NT2/D1 (cell line): Measurements from ENCODE around the gene C11orf24.
"Not testable (repeated sequence)": the region's sequence is repeated elsewhere in the genome, so short reads cannot be mapped to it uniquely, and the experiment has no call there.

Experiments
- DNase-seq: peaks from one replicate; pipeline ENCODE4 v3.0.0-alpha.2; 2011; ENCODE audit warnings: low read depth, low spot score
- H3K27me3 ChIP-seq: 2 replicates; pipeline ENCODE4 v1.6.0; 2011; ENCODE audit warnings: mild to moderate bottlenecking; ENCODE audit not compliant: insufficient read length, insufficient read depth
- H3K36me3 ChIP-seq: 2 replicates; pipeline ENCODE4 v1.6.1; 2011; ENCODE audit warnings: mild to moderate bottlenecking, low read length, mixed read lengths; ENCODE audit not compliant: insufficient read depth, insufficient read length
- H3K4me1 ChIP-seq: 2 replicates; pipeline ENCODE4 v1.5.1; 2011; ENCODE audit not compliant: insufficient read depth, insufficient read length
- H3K4me3 ChIP-seq: 2 replicates; pipeline ENCODE4 v1.5.1; 2011; ENCODE audit warnings: low read depth; ENCODE audit not compliant: insufficient read length
- H3K9ac ChIP-seq: 2 replicates; pipeline ENCODE4 v1.6.0; 2011; ENCODE audit warnings: low read depth; ENCODE audit not compliant: insufficient read length
- H3K9me3 ChIP-seq: 2 replicates; pipeline ENCODE4 v1.5.1; 2011; ENCODE audit warnings: mild to moderate bottlenecking, low read length; ENCODE audit not compliant: insufficient read depth
- SUZ12 ChIP-seq: IDR thresholded peaks from 2 replicates; pipeline ENCODE4 v1.6.1; 2011; ENCODE audit not compliant: insufficient read length, insufficient read depth; ENCODE audit errors: extremely low read depth
- YY1 ChIP-seq: IDR thresholded peaks from 2 replicates; pipeline ENCODE4 v1.6.1; 2011; ENCODE audit not compliant: insufficient read length, insufficient read depth
- ZNF274 ChIP-seq: IDR thresholded peaks from 2 replicates; pipeline ENCODE4 v1.6.1; 2011; ENCODE audit warnings: mild to moderate bottlenecking, low read depth, low read length

C11orf24 gene

GRCh38 chr11:68289456-68289855, 17.7 kb upstream of the C11orf24 start:
- Histone ChIP-seq H3K36me3 (no peaks in the 10 kb centered on the region), H3K27me3 (no peaks in the 10 kb centered on the region), H3K9ac (no peak overlapping the region), H3K9me3 (peaks cover 6% of the 10 kb centered on the region; the same call in 1 of the 2 replicates), H3K4me3 (no peak overlapping the region), H3K4me1 (peaks cover 2% of the 10 kb centered on the region)
- no peak for DNase-seq
- TF ChIP-seq SUZ12 (no peak), YY1 (no peak), ZNF274 (no peak)

DNA sequence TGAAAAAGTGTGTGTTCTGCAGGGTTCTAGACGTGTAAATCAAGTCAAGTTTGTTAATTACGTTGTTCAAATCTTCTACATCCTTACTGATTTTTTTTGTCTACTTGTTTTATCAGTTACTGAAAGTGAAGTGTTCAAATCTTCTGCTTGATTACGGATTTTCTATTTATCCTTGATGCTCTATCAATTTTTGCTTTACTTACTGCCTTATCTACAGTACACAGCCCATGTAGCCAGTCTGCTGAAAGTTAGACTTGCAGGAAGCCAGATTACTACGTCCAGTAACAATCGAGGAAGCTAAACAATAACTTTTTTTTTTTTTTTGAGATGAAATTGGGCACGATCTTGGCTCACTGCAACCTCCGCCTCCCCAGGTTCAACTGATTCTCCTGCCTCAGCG, 15.6 kb upstream of the C11orf24 start:
- no peak overlapping the region for H3K4me3 ChIP-seq
- H3K27me3 ChIP-seq, result no peaks in the 10 kb centered on the region
- no peak for DNase-seq
- no peak overlapping the region for H3K9ac ChIP-seq
- TF ChIP-seq SUZ12 (no peak), YY1 (no peak), ZNF274 (no peak)
- H3K36me3 ChIP-seq, result no peaks in the 10 kb centered on the region
- peaks cover 6% of the 10 kb centered on the region; the same call in 1 of the 2 replicates for H3K9me3 ChIP-seq
- H3K4me1 ChIP-seq, result peaks cover 2% of the 10 kb centered on the region

- not testable (repeated sequence) for H3K27me3 ChIP-seq, H3K36me3 ChIP-seq, H3K9ac ChIP-seq, H3K4me1 ChIP-seq, DNase-seq, H3K9me3 ChIP-seq, H3K4me3 ChIP-seq
Measured at GRCh38 chr11:68284588-68284987, 12.8 kb upstream of the C11orf24 start.

DNA sequence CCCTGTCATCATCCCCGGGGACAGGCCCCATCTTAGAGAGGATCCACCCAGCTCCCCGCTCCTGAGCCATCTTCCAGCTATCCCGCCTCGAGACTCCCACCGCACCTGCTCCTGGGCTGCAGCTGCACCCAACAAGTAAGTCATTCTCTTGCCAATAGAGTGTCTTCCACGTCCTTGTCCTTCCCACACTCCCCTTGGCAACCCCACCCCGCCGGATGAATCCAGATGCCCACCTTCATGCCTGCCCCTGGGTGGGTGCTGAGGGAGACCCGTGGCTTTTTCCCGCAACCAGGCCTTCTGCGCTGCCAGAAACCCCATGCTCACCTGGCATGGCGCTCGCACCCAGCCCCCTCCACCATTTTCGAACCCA, 11.1 kb upstream of the C11orf24 start:
- TF ChIP-seq ZNF274 (no peak), SUZ12 (no peak), YY1 (no peak)
- Histone ChIP-seq H3K9ac (no peak overlapping the region), H3K4me1 (no peaks in the 10 kb centered on the region), H3K27me3 (no peaks in the 10 kb centered on the region), H3K4me3 (no peak overlapping the region), H3K9me3 (peaks cover 6% of the 10 kb centered on the region; the same call in 1 of the 2 replicates), H3K36me3 (no peaks in the 10 kb centered on the region)
- DNase-seq, result no peak

DNA sequence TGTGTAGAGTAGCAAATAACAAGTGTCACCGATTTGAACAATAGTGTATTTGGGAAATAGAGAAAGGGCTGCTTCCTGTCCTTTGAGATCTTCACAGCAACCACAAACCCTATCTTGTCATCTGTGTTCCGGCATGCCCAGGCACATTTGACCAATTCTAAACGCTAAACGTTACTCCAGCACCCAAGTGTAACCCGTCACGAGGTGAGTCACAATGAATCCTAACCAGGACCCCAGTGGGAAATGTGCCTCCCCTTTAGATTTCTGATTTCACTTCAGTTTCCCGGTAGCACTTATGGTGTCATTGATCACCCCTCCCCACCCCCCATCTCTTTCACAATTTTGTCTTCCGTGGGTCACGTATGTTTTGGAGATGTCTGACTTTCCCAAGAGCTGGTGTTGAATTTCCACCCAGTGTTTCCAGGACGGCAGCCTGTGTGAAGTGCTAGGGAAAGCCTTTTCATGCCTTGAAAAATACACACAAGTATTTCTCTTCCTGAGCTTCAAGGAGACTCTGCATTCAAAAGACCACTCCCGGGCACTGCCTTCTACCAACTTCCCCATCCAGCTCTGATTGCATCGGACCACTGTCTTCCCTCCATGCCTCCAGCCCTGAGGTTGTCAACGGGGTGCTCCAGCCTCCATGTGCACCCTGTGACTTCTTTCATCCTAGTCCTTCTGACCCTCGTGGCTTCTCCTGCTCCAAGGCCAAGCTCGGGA, 10.5 kb upstream of the C11orf24 start:
- Histone ChIP-seq H3K27me3 (no peaks in the 10 kb centered on the region), H3K4me3 (no peak overlapping the region), H3K36me3 (no peaks in the 10 kb centered on the region), H3K4me1 (no peaks in the 10 kb centered on the region), H3K9me3 (peaks cover 6% of the 10 kb centered on the region; the same call in 1 of the 2 replicates), H3K9ac (no peak overlapping the region)
- DNase-seq, result no peak
- TF ChIP-seq YY1 (no peak), SUZ12 (no peak), ZNF274 (no peak)

DNA sequence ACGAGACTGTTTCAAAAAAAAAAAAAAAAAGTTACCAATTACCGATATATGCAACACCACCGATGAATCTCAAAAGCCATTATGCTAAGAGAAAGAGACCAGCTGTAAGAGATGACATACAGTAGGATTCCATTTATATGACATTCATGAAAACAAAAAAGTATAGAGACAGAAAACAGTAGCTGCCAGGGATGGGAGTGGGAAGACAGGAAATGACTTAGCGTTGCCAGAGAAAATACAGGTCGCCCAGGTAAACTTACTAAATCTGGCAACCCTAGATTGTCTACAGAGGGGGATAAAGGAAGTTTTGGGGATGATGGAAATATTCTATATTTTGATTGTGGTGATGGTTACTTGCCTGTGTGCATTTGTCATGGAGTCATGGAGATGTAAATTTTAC, 7.9 kb upstream of the C11orf24 start:
- TF ChIP-seq ZNF274 (no peak), YY1 (no peak), SUZ12 (no peak)
- DNase-seq, result no peak
- no peaks in the 10 kb centered on the region for H3K27me3 ChIP-seq
- H3K4me1 ChIP-seq, result no peaks in the 10 kb centered on the region
- no peaks in the 10 kb centered on the region for H3K36me3 ChIP-seq
- H3K9ac ChIP-seq, result no peak overlapping the region
- H3K4me3 ChIP-seq, result no peak overlapping the region
- H3K9me3 ChIP-seq, result 0 out of 2 replicates have a peak, but pooled peaks cover 2% of the 10 kb centered on the region

- H3K27me3 ChIP-seq, result no peaks in the 10 kb centered on the region
- no peak overlapping the region for H3K4me3 ChIP-seq
- TF ChIP-seq ZNF274, result no peak
- no peak for TF ChIP-seq SUZ12
- TF ChIP-seq YY1, result no peak
- no peaks in the 10 kb centered on the region for H3K9me3 ChIP-seq
- H3K9ac ChIP-seq, result no peak overlapping the region
- no peak for DNase-seq
- H3K36me3 ChIP-seq, result no peaks in the 10 kb centered on the region
- H3K4me1 ChIP-seq, result no peaks in the 10 kb centered on the region
Measured at GRCh38 chr11:68276861-68277260, 5.1 kb upstream of the C11orf24 start.
